A549 (cell line): Measurements from ENCODE around the gene TRUB1. TPM values are rescaled to one million over a fixed set of nuclear protein-coding genes. Genes with fewer than 3 reads are reported as not detected.

ENCODE experiments used
- ATAC-seq, 2 experiments: fragments of 200-7000 bp in 1 of 2; fragments of >200 bp in 1 of 2; cut with Nextera tagmentation in 1 of 2; cut with Tn5 transposase in 1 of 2; 3 replicates each; pipeline versions ENCODE4 v1.8.0 to v1.9.1; 2018 to 2020; ENCODE audit warnings: mild to moderate bottlenecking in 1 of 2, moderate library complexity in 1 of 2
- CTCF ChIA-PET: fragments of 300-600 bp; sonication (Branson Sonifier 250); formaldehyde crosslinking; extraction: SDS; loops from one replicate; lab custom pipeline; 2021; ENCODE audit warnings: antibody characterized with exemption, inconsistent platforms; lab: Yijun Ruan, JAX
- POLR2A ChIA-PET: fragments of 350-600 bp; formaldehyde crosslinking; extraction: SDS; loops from one replicate; lab custom pipeline; 2021; ENCODE audit warnings: antibody characterized with exemption, inconsistent platforms; lab: Yijun Ruan, JAX
- DNase-seq, 2 experiments: peaks; one replicate each; pipeline versions ENCODE4 v3.0.0 to v3.0.0-alpha.2; 2011 to 2016; ENCODE audit warnings: low read depth in 1 of 2, low spot score in 1 of 2
- FAIRE-seq: peaks from 2 replicates; lab custom pipeline; 2011; peaks lifted over from hg19 to GRCh38; lab: Jason Lieb, UNC
- H3K27ac ChIP-seq, 2 experiments: fragments of >200 bp; sonication (Bioruptor Twin); formaldehyde crosslinking; 3 replicates each; pipeline ENCODE4 v1.5.1; 2016 to 2017
- H3K4me1 ChIP-seq: fragments of >200 bp; sonication (Bioruptor Twin); formaldehyde crosslinking; 3 replicates; pipeline ENCODE4 v1.6.1; 2016
- H3K4me2 ChIP-seq: fragments of >200 bp; sonication (Bioruptor Twin); formaldehyde crosslinking; 3 replicates; pipeline ENCODE4 v1.6.1; 2016
- H3K4me3 ChIP-seq: fragments of >200 bp; sonication (Bioruptor Twin); formaldehyde crosslinking; 3 replicates; pipeline ENCODE4 v1.5.1; 2016
- H3K9me3 ChIP-seq: fragments of >200 bp; sonication (Bioruptor Twin); formaldehyde crosslinking; 3 replicates; pipeline ENCODE4 v1.6.1; 2016
- CHD2 ChIP-seq: fragments of 150-350 bp; IDR thresholded peaks from 2 replicates; pipeline ENCODE4 v1.6.1; 2014; ENCODE audit warnings: low read length; ENCODE audit not compliant: partially characterized antibody
- CHD4 ChIP-seq: fragments of 200-600 bp; sonication (generic); IDR thresholded peaks from 2 replicates; pipeline ENCODE4 v1.6.1; 2016; ENCODE audit warnings: antibody characterized with exemption, mild to moderate bottlenecking, borderline replicate concordance
- EHF ChIP-seq: fragments of 250-450 bp; sonication (Bioruptor Pico); IDR thresholded peaks from 2 replicates; pipeline ENCODE4 v1.5.0; 2020; ENCODE audit warnings: mild to moderate bottlenecking
- EHMT2 ChIP-seq: fragments of 200-600 bp; sonication (generic); IDR thresholded peaks from 2 replicates; pipeline ENCODE4 v1.6.1; 2016; ENCODE audit warnings: antibody characterized with exemption, low read depth, mild to moderate bottlenecking, moderate library complexity
- EP300 ChIP-seq, 2 experiments: fragments of >200 bp; sonication (Bioruptor Twin); formaldehyde crosslinking; IDR thresholded peaks; 2 replicates in 1 of 2; 3 replicates in 1 of 2; pipeline ENCODE4 v1.6.1; 2016 to 2017
- FOSL2 ChIP-seq, 2 experiments: fragments of 450-650 bp in 1 of 2; fragments of >200 bp in 1 of 2; sonication (Bioruptor Twin) in 1 of 2; formaldehyde crosslinking; IDR thresholded peaks; 2 replicates each; pipeline versions ENCODE4 v1.5.0 to v1.6.1; 2016 to 2020; ENCODE audit warnings: mild to moderate bottlenecking in 1 of 2, moderate library complexity in 1 of 2
- MAFK ChIP-seq: fragments of 450-650 bp; IDR thresholded peaks from 2 replicates; pipeline ENCODE4 v1.6.1; 2014; ENCODE audit not compliant: partially characterized antibody
- MYC ChIP-seq: IDR thresholded peaks from 2 replicates; pipeline ENCODE4 v1.6.1; 2012; ENCODE audit warnings: mild to moderate bottlenecking, inconsistent platforms, low read length, improper control_type of control experiment, borderline replicate concordance
- NPAS2 ChIP-seq: fragments of 250-450 bp; sonication (Bioruptor Pico); IDR thresholded peaks from 2 replicates; pipeline ENCODE4 v1.8.0; 2022; ENCODE audit warnings: mild to moderate bottlenecking, moderate library complexity, borderline replicate concordance
- PHF8 ChIP-seq: fragments of 200-600 bp; sonication (generic); IDR thresholded peaks from 2 replicates; pipeline ENCODE4 v1.6.1; 2016; ENCODE audit warnings: low read depth, mild to moderate bottlenecking, antibody characterized with exemption, moderate library complexity, borderline replicate concordance
- RARB ChIP-seq: fragments of 250-450 bp; sonication (Bioruptor Pico); IDR thresholded peaks from 2 replicates; pipeline ENCODE4 v1.8.0; 2021; ENCODE audit warnings: mild to moderate bottlenecking, moderate library complexity
- RCOR1 ChIP-seq: fragments of 150-350 bp; IDR thresholded peaks from 2 replicates; pipeline ENCODE4 v1.6.1; 2014; ENCODE audit warnings: antibody characterized with exemption, low read length, low read depth
- RFX5 ChIP-seq: fragments of 450-650 bp; IDR thresholded peaks from 2 replicates; pipeline ENCODE4 v1.7.1; 2014; ENCODE audit warnings: antibody characterized with exemption, mild to moderate bottlenecking, moderate library complexity
- RNF2 ChIP-seq: fragments of 200-600 bp; sonication (generic); IDR thresholded peaks from 2 replicates; pipeline ENCODE4 v1.6.1; 2016; ENCODE audit warnings: low read depth, mild to moderate bottlenecking, antibody characterized with exemption, moderate library complexity, borderline replicate concordance
- SMC3 ChIP-seq: fragments of >200 bp; sonication (Bioruptor Twin); formaldehyde crosslinking; IDR thresholded peaks from 3 replicates; pipeline ENCODE4 v1.6.1; 2018; ENCODE audit warnings: inconsistent platforms
- ZC3H11A ChIP-seq: fragments of 450-650 bp; IDR thresholded peaks from 2 replicates; pipeline ENCODE4 v1.6.1; 2014; ENCODE audit warnings: antibody characterized with exemption, mild to moderate bottlenecking
- ZFP36 ChIP-seq: fragments of 450-650 bp; IDR thresholded peaks from 2 replicates; pipeline ENCODE4 v1.6.1; 2014; ENCODE audit warnings: borderline replicate concordance; ENCODE audit not compliant: partially characterized antibody
- WGBS: methylation state at CpG from one replicate; pipeline ENCODE4 v1.1.6; 2017; ENCODE audit errors: missing lambda C conversion rate; 5-methylcytosine and 5-hydroxymethylcytosine counted together
- polyA plus RNA-seq, 4 experiments: library from polyadenylated mRNA; depleted of rRNA in 3 of 4; stranded (reverse); fragments of >200 nt; fragmentation: RNase III in 1 of 4; extraction: RNeasy Plus Mini Kit Qiagen cat#74134 plus additional on column Dnase treatment in 1 of 4; gene quantifications; 2 replicates in 3 of 4; 3 replicates in 1 of 4; pipeline ENCODE4 v1.2.3, GENCODE V29; 2011 to 2017
- TF ChIP-seq, protein P1 (sequence below): fragments of 200-600 bp; sonication (generic); IDR thresholded peaks from 2 replicates; pipeline ENCODE4 v1.6.1; 2016; ENCODE audit warnings: antibody characterized with exemption, mild to moderate bottlenecking, moderate library complexity
- TF ChIP-seq, protein P2 (sequence below): fragments of 450-650 bp; IDR thresholded peaks from 2 replicates; pipeline ENCODE4 v1.6.1; 2014; ENCODE audit warnings: antibody characterized with exemption
- TF ChIP-seq, protein P3 (sequence below): IDR thresholded peaks from 2 replicates; pipeline ENCODE4 v1.6.1; 2012
- TF ChIP-seq, protein P4 (sequence below): fragments of >200 bp; sonication (Bioruptor Twin); formaldehyde crosslinking; IDR thresholded peaks from 3 replicates; pipeline ENCODE4 v1.5.1; 2016

TRUB1 gene
- polyA plus RNA-seq, 2 of the 4 experiments (the other 2 are of a cell fraction): 19.5 to 40.4 TPM

DNA sequence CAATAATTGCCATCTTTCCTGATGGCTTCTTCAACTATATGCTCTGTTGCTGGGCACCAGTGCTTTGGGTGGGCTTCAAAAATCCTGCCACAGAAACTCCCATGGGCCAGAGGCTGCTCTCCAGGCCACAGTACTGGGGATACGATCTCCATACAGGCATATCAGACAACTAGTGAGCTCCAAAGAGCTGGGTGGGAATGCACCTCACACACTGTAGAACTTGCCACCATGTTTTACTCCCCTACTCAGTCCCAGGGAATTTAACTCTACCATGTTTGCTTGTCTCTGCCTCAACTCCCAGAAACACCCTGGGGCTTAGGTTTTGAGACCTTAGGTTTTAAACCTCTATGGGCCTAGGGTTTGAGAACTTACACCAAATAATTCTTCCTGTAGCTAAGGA, 20.5 kb upstream of the TRUB1 start:
- ChIA-PET CTCF (no interaction called here), POLR2A (no interaction called here)
- no peak overlapping the region for H3K4me2 ChIP-seq
- H3K4me3 ChIP-seq: no peak overlapping the region
- WGBS: 88% methylated on average over 1 of the region's 1 CpG
- H3K4me1 ChIP-seq: peaks cover 26% of the 10 kb centered on the region
- 0 out of 6 replicates have a peak overlapping the region, but pooled peaks of 1 of the 2 experiments have one; percentile 21 for H3K27ac ChIP-seq
- TF ChIP-seq EHMT2: no peak
- TF ChIP-seq RFX5: no peak
- TF ChIP-seq MYC: no peak
- no peak for TF ChIP-seq ZFP36
- TF ChIP-seq CHD2: no peak
- no peak for TF ChIP-seq NPAS2 (CRISPR knock-in tag)
- TF ChIP-seq EHF: no peak
- no peak for TF ChIP-seq MAFK
- no peak for TF ChIP-seq RNF2
- no peak for ATAC-seq
- no peak for DNase-seq
- FAIRE-seq: no peak
- no peaks in the 10 kb centered on the region for H3K9me3 ChIP-seq

DNA sequence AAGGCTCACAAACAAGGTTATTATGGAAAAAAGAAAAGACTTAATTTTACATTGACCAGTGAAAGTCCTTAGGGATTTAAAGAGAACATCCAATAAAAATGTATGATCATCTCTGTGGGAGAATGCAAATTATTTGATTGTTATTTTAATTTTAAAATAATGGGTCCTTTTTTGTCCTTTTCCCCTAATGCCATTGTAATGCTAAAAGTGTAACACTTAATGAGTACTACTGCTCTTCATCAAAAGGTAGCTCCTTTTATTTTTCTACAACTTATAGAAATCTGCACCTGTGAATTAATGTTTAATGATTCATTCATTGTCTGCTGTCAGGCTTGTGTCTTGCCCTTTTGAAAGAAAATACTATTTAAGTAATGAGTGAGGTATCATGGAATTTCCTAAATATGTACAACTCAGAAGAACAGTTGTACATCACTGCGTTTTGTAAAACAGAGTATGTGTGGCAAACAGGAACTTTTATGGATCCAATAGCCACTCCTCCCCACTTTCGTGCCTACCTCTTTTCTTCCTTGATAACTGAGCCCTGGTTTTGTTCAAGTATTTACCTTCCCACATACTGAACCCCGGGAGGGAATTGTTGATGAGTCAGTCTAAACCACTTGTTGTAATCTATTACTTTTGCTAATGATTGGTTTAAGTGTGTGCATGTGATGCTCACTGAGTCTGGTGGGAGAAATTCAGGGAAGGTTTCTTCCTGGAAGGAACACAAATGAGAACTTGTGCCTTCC, 19.9 kb upstream of the TRUB1 start:
- Histone ChIP-seq H3K4me2 (peak overlapping the region; percentile 36), H3K9me3 (no peaks in the 10 kb centered on the region), H3K27ac (no peak overlapping the region; a peak in 1 of 6 replicates), H3K4me1 (peaks cover 26% of the 10 kb centered on the region), H3K4me3 (no peak overlapping the region)
- ATAC-seq (peak; percentile 63 to 71; a peak in 5 of 6 replicates), DNase-seq (peak; percentile 8 to 63), FAIRE-seq (peak; percentile 13)
- ChIA-PET CTCF (no interaction called here), POLR2A (no interaction called here)
- TF ChIP-seq MAFK (peak; percentile 40), FOSL2 (IDR thresholded peaks at IDR 0.05) (no peak), FOSL2 (CRISPR knock-in tag; IDR thresholded peaks at IDR 0.05) (peak; percentile 28; the same call in 1 of the 2 replicates)
- TF ChIP-seq, protein P1, sequence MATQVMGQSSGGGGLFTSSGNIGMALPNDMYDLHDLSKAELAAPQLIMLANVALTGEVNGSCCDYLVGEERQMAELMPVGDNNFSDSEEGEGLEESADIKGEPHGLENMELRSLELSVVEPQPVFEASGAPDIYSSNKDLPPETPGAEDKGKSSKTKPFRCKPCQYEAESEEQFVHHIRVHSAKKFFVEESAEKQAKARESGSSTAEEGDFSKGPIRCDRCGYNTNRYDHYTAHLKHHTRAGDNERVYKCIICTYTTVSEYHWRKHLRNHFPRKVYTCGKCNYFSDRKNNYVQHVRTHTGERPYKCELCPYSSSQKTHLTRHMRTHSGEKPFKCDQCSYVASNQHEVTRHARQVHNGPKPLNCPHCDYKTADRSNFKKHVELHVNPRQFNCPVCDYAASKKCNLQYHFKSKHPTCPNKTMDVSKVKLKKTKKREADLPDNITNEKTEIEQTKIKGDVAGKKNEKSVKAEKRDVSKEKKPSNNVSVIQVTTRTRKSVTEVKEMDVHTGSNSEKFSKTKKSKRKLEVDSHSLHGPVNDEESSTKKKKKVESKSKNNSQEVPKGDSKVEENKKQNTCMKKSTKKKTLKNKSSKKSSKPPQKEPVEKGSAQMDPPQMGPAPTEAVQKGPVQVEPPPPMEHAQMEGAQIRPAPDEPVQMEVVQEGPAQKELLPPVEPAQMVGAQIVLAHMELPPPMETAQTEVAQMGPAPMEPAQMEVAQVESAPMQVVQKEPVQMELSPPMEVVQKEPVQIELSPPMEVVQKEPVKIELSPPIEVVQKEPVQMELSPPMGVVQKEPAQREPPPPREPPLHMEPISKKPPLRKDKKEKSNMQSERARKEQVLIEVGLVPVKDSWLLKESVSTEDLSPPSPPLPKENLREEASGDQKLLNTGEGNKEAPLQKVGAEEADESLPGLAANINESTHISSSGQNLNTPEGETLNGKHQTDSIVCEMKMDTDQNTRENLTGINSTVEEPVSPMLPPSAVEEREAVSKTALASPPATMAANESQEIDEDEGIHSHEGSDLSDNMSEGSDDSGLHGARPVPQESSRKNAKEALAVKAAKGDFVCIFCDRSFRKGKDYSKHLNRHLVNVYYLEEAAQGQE: no peak
- TF ChIP-seq, protein P2, sequence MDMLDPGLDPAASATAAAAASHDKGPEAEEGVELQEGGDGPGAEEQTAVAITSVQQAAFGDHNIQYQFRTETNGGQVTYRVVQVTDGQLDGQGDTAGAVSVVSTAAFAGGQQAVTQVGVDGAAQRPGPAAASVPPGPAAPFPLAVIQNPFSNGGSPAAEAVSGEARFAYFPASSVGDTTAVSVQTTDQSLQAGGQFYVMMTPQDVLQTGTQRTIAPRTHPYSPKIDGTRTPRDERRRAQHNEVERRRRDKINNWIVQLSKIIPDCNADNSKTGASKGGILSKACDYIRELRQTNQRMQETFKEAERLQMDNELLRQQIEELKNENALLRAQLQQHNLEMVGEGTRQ: peak; percentile 43; the same call in 1 of the 2 replicates
- WGBS: 4% methylated on average over 3 of the region's 3 CpGs

DNA sequence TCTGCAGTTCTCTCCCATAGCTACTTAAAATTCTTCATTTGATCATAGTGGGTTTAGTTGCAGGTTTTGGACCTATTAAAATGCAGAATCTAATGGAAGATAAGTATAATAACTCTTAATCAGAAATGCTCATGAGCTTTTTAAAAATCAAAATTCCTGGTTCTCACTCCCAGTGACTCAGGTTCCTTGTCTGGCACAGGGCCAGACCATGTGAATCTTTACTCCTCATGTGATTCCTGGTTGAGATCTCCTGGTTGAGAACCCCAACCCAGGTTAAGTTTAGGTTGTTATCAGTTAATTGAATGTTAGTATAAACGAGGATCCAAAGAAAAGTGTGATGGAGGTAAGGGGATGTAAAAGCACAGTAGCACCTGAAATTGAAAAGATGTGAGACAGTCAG, 17.5 kb upstream of the TRUB1 start:
- POLR2A ChIA-PET: interaction anchor here (0.6 kb wide), 1 partner anchor 17 kb away, joined by 3 read pairs; the partner anchor contains the start of gene TRUB1
- Histone ChIP-seq H3K9me3 (no peaks in the 10 kb centered on the region), H3K27ac (no peak overlapping the region)
- TF ChIP-seq SMC3: no peak
- TF ChIP-seq MAFK: no peak
- TF ChIP-seq ZC3H11A: no peak
- no peak for TF ChIP-seq CHD4
- TF ChIP-seq RARB (CRISPR knock-in tag): no peak
- TF ChIP-seq, protein P3, sequence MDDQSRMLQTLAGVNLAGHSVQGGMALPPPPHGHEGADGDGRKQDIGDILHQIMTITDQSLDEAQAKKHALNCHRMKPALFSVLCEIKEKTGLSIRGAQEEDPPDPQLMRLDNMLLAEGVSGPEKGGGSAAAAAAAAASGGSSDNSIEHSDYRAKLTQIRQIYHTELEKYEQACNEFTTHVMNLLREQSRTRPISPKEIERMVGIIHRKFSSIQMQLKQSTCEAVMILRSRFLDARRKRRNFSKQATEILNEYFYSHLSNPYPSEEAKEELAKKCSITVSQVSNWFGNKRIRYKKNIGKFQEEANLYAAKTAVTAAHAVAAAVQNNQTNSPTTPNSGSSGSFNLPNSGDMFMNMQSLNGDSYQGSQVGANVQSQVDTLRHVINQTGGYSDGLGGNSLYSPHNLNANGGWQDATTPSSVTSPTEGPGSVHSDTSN: no peak
- TF ChIP-seq PHF8: no peak
- TF ChIP-seq, protein P4, sequence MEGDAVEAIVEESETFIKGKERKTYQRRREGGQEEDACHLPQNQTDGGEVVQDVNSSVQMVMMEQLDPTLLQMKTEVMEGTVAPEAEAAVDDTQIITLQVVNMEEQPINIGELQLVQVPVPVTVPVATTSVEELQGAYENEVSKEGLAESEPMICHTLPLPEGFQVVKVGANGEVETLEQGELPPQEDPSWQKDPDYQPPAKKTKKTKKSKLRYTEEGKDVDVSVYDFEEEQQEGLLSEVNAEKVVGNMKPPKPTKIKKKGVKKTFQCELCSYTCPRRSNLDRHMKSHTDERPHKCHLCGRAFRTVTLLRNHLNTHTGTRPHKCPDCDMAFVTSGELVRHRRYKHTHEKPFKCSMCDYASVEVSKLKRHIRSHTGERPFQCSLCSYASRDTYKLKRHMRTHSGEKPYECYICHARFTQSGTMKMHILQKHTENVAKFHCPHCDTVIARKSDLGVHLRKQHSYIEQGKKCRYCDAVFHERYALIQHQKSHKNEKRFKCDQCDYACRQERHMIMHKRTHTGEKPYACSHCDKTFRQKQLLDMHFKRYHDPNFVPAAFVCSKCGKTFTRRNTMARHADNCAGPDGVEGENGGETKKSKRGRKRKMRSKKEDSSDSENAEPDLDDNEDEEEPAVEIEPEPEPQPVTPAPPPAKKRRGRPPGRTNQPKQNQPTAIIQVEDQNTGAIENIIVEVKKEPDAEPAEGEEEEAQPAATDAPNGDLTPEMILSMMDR: no peak
- no peak for TF ChIP-seq RCOR1
- no peak for TF ChIP-seq EP300 (IDR thresholded peaks at IDR 0.05)
- TF ChIP-seq, all 56 proteins: peak for 0
- CTCF ChIA-PET: interaction anchor here (1.5 to 3.1 kb wide), 2 partner anchors 43 to 99 kb away, joined by 4 to 15 read pairs; partner anchors contain the start of gene FHIP2A
- no peak for FAIRE-seq
- 33% methylated on average over 1 of the region's 1 CpG for WGBS
- H3K4me2 ChIP-seq: no peak overlapping the region
- DNase-seq: no peak
- H3K4me3 ChIP-seq: no peak overlapping the region
- ATAC-seq: no peak
- H3K4me1 ChIP-seq: peaks cover 19% of the 10 kb centered on the region
